Cardiac muscle cell (in vitro differentiated cells and primary cell): Measurements from ENCODE around the gene LRRFIP2. TPM values are rescaled to one million over a fixed set of nuclear protein-coding genes. Genes with fewer than 3 reads are reported as not detected.
A peak's percentile ranks its signal among the peaks of the same experiment; 100 is the strongest.

Experiments used
- DNase-seq, 2 donors: peaks; one replicate each; pipeline versions ENCODE4 v3.0.0 to v3.0.0-alpha.2; 2010 to 2017; ENCODE audit warnings: low read depth in 1 of 2, low spot score in 1 of 2
- H3K27ac ChIP-seq: fragments of 200-600 bp; sonication (generic); 2 replicates; pipeline ENCODE4 v1.5.1; 2016
- H3K27me3 ChIP-seq: fragments of 200-600 bp; sonication (generic); 2 replicates; pipeline ENCODE4 v1.6.0; 2016; ENCODE audit warnings: control low read depth
- H3K36me3 ChIP-seq: fragments of 200-600 bp; sonication (generic); 2 replicates; pipeline ENCODE4 v1.5.1; 2016; ENCODE audit warnings: control low read depth
- H3K4me1 ChIP-seq: fragments of 200-600 bp; sonication (generic); 2 replicates; pipeline ENCODE4 v1.8.1; 2017; ENCODE audit warnings: low read depth, mild to moderate bottlenecking, mixed run types
- H3K4me3 ChIP-seq: fragments of 200-600 bp; sonication (generic); 2 replicates; pipeline ENCODE4 v1.5.1; 2016; ENCODE audit warnings: mild to moderate bottlenecking
- H3K9me3 ChIP-seq: fragments of 200-600 bp; sonication (generic); 2 replicates; pipeline ENCODE4 v1.5.1; 2017; ENCODE audit warnings: low read depth, mild to moderate bottlenecking, control low read depth
- CTCF ChIP-seq: IDR thresholded peaks from 2 replicates; pipeline ENCODE4 v1.5.1; 2012; ENCODE audit warnings: low read depth, mild to moderate bottlenecking, low read length
- polyA plus RNA-seq: library from polyadenylated mRNA; unstranded; fragments of >200 nt; fragmentation: Nextera tagmentation; extraction: Ambion mirVana; gene quantifications from 2 replicates; pipeline ENCODE4 v1.2.1, GENCODE V29; 2016
- total RNA-seq: library from RNA; depleted of rRNA; stranded (reverse); fragments of >200 nt; gene quantifications from 2 replicates; pipeline ENCODE4 v1.2.3, GENCODE V29; 2016

LRRFIP2 gene
- total and polyA plus RNA-seq, 2 experiments from 2014 or later = 55.9 to 92.6 TPM

- Histone ChIP-seq H3K9me3 (no peaks in the 10 kb centered on the region), H3K27ac (no peak overlapping the region), H3K4me1 (peaks cover 13% of the 10 kb centered on the region), H3K4me3 (no peak overlapping the region), H3K36me3 (peaks cover 4% of the 10 kb centered on the region), H3K27me3 (no peaks in the 10 kb centered on the region)
- no peak for DNase-seq
- no peak for TF ChIP-seq CTCF
Observed at GRCh38 chr3:37140899-37141541, 33.4 kb downstream of the LRRFIP2 start.

GRCh38 chr3:37139567-37140052 is 34.8 kb downstream of the LRRFIP2 start:
- DNase-seq = no peak
- Histone ChIP-seq H3K4me1 (peaks cover 13% of the 10 kb centered on the region), H3K4me3 (no peak overlapping the region), H3K36me3 (peaks cover under 1% of the 10 kb centered on the region), H3K27ac (peak overlapping the region; percentile 4), H3K27me3 (no peaks in the 10 kb centered on the region), H3K9me3 (no peaks in the 10 kb centered on the region)
- TF ChIP-seq CTCF = no peak

GRCh38 chr3:37138816-37139215 is 35.6 kb downstream of the LRRFIP2 start:
- Histone ChIP-seq H3K27ac (no peak overlapping the region), H3K4me3 (no peak overlapping the region), H3K4me1 (peaks cover 13% of the 10 kb centered on the region), H3K36me3 (no peaks in the 10 kb centered on the region), H3K9me3 (no peaks in the 10 kb centered on the region), H3K27me3 (no peaks in the 10 kb centered on the region)
- no peak for TF ChIP-seq CTCF
- no peak for DNase-seq

GRCh38 chr3:37137516-37137915 is 36.9 kb downstream of the LRRFIP2 start:
- no peaks in the 10 kb centered on the region for H3K9me3 ChIP-seq
- no peaks in the 10 kb centered on the region for H3K36me3 ChIP-seq
- no peak overlapping the region for H3K27ac ChIP-seq
- DNase-seq = no peak
- TF ChIP-seq CTCF = no peak
- no peak overlapping the region for H3K4me3 ChIP-seq
- H3K27me3 ChIP-seq = no peaks in the 10 kb centered on the region
- peaks cover 13% of the 10 kb centered on the region for H3K4me1 ChIP-seq

- Histone ChIP-seq H3K4me1 (peaks cover 27% of the 10 kb centered on the region), H3K9me3 (no peaks in the 10 kb centered on the region), H3K27me3 (no peaks in the 10 kb centered on the region), H3K4me3 (no peak overlapping the region), H3K27ac (no peak overlapping the region), H3K36me3 (no peaks in the 10 kb centered on the region)
- TF ChIP-seq CTCF = no peak
- no peak for DNase-seq
Observed at GRCh38 chr3:37136067-37136466, 38.3 kb downstream of the LRRFIP2 start.
